Activated CD4-positive, alpha-beta T cell treated with anti-CD3 and anti-CD28 coated beads, Interleukin-2, amount 50 U/mL, for 48 hours (primary cell): ENCODE results near the gene LIG1.
A peak's percentile ranks its signal among the peaks of the same experiment; 100 is the strongest.

Source experiments
- DNase-seq, 2 experiments: peaks; one replicate each; pipeline ENCODE4 v3.0.0-alpha.2; 2020

Gene LIG1

GRCh38 chr19:48181505-48181904 lies 11.4 kb upstream of the LIG1 start:
- DNase-seq = no peak

GRCh38 chr19:48176226-48176625 lies 6.1 kb upstream of the LIG1 start:
- no peak for DNase-seq

- DNase-seq = no peak
Measured at GRCh38 chr19:48175578-48175977, 5.4 kb upstream of the LIG1 start.

DNA sequence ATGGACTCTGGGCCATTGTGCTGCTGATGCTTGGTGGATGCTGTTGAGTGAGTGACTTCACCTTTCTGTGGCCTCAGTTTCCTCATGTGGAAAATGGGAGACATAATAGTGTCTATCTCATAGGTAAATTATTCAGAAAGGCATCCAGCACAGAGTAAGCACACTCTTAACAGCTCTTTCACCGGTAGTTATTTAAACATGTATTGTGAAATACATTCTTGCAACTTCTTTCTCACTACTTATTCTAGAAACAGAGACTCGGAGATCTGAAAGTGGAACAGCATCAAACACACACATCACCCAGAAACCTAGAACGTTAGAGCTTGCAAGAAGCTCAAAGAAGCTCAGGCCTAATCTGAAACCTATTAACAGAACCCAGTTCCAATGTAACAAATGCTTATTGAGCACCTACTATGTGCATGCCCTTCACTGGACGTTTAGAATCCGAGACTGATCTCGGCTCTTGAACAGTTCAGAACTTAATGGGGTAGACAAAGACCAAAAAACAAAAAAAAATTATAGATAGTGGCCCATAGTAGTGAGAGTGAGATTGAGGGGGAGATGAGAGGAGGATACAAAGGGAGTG lies 4.4 kb upstream of the LIG1 start:
- DNase-seq = no peak

- no peak for DNase-seq
Measured at GRCh38 chr19:48171710-48172109, 1.6 kb upstream of the LIG1 start.

DNA sequence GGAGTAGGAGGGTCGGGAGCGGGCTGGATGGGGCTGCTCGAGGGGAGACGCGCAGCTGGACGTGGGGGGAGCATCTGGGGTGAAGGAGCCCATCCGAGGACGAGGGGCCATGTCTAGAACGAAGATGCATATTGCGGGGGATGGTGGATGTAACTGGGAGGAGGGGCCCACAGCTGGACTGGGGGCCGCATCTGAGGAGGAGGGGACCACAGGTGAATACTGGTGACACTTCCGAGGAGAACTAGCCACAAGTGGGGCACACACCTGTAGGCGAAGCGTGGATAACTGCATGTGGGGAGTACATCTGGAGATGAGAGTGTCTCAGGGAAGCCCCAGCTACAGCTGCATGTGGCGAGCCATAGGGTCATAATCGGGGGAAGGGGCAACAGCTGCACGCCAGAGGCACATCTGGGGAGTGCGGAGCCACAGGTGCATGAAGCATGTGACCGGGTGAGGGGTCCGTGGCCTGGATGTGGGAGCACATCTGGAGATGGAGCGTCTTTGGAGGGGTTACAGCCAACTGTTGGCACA lies 738 bp upstream of the LIG1 start:
- no peak for DNase-seq

DNA sequence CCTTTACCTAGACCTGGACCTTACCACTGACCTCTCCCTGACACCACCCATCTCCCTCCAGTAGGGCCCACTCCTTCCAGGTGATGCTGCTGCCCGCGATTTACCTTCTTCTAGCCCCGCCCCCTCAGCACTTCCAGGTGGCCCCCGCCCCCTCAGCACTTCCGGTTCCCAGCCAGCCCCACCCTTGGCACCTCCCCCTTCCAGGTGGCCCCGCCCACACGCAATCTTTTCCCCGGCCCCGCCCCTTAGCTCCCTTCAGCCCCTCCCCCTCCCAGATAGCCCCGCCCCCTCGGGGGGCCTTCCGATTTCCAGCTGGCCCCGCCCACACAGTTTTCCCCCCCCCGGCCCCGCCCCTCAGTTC lies 586 bp downstream of the LIG1 start:
- DNase-seq = peak; percentile 88 to 89

GRCh38 chr19:48168689-48169088 lies 1.5 kb downstream of the LIG1 start:
- DNase-seq = no peak

DNA sequence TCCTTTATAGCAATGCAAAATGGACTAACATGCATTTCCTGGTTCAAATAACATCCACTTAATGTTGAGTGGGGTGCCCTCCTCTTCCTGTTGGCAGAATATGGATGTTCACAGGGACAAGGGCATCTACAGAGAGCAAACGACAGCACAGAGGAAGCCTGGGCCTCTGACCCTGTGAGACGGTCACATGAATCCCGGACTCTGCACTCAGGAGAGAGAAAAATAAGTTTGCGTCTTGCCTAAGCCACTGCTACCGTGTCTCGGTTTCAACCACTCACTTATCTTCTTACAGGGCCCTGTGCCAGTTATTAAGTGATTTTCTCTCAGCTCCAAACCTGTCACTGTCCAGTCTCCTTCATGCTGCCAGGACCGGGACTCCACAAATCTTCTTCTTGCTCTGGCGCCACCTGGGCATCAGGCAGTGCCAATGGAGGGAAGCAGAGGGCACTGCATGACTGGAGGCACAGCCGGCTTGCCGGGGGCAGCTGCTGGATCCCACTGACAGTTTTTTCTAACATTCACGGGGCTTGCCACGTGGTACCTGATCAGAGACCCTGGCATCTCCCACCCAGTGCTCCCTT lies 11.8 kb downstream of the LIG1 start:
- no peak for DNase-seq

DNA sequence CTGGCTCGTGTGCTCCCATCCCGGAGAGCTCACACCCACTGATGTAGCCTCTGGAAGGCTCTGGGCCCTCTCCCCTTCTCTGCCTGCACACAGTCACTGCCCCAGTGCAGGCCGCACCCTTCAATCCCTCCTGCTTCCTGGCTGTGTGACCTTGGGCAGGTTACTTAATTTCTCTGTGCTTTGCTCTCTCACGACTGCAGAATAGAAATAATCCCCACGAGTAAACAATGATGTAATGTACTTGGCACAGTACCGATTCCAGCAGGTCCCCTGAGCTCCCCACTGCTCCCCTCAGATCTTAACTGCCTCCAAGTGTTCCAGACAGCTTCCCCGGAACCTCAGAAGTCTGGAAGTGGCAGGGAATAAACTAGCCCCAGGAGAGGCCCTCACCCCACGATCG lies 16.1 kb downstream of the LIG1 start:
- DNase-seq = no peak

DNA sequence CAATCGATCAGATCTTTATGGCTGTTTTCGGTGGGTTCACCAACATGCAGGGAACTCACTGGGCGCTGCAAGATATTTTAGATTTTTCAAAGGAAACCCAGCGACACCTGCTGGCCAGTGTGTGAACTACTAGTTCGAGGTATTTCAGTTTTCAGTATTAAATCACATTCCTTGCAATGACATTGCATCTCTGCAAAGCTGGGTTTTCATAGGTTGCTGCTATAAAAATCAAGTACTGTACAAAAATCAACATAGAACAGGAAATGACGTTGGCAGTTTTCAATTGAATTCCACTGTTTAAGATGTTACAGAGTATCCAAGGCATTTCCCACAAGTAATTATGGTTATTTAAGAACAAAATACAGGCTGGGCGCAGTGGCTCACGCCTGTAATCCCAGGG lies 17.6 kb downstream of the LIG1 start:
- peak; percentile 68 to 74 for DNase-seq

GRCh38 chr19:48149430-48149829 lies 20.7 kb downstream of the LIG1 start:
- DNase-seq = no peak

DNA sequence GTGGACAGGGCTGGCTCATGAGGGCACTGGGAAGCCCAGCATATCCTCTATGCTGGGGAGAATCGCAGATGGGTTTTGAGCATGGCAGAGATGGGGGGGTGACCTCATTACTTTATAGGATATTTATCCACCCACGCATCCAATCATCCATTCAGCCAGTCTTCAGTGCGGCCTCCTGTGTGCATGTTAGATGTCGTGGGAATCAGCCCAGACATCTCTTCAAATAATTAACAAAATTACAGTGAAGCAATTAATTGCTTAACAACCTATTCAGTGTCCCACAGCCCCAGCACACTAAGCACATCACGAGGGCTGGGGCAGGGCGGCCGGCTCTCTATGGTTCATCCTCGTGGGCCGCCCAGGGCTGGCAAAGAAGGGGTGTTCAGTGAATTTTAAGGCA lies 21.6 kb downstream of the LIG1 start:
- DNase-seq = no peak

DNA sequence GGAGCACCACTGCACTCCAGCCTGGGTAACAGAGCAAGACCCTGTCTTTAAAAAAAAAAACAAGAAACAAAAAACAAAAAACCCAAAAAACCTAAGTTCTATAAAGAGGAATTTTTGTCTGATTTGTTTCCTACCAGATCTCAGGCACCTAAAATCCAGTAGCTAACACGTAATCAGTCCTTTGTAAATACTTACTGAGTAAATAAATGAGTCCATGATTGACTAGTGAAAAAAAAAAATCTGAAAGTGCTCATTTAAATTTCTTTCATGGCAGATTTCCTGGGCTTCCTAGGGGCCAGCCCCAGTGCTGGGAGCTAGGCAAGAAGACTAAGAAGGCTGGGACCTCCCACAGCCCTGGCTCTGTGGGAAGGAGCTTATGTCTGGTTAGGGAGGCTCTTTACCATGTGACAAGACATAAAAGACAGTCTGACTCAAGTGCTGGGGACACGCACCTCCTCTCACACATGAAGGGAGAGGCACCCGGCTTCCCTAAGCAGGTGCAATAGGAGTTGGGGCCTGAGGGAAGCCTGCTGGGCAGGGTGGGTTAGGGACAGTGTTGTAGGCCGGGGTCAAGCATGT lies 22.5 kb downstream of the LIG1 start:
- no peak for DNase-seq

DNA sequence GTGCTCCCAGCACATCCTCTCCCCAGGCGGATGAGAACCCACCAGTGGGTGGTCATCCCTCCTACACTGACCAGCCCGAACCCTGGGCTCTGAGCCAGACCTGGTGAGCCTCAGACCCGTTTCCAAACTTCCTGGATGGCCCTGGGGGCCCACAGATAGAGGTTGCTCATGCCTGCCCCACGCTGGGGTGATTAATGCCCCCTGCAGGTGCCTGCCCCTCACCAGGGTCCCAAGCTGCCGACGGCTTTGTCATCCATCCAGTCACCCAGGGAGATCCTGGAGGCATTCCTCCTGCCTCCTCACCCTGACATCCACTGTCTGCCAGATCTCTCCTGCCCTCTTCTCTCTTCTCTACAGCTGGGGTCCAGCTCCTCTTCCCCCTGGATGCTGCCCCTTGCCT lies 31.1 kb downstream of the LIG1 start:
- DNase-seq = no peak

DNA sequence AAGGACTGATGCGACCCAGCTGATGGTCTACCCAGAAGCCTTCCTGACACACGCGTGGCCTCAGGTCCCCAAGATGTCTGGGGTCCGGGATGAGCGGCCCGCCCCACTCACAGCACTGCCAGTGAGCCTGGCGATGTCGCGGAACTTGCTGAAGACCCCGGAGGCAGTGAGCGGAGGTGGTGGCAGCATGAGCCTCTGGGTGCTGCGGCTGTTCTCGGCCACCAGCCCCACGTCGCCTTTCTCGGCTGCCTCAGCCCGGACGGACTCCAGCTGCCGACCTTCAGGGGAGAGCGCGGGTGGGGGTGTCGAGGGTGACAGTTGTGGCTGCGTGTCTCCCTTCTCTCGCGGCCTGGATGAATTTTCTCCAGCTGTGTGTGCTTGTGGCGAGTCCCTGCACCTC lies 32.7 kb downstream of the LIG1 start:
- no peak for DNase-seq

DNA sequence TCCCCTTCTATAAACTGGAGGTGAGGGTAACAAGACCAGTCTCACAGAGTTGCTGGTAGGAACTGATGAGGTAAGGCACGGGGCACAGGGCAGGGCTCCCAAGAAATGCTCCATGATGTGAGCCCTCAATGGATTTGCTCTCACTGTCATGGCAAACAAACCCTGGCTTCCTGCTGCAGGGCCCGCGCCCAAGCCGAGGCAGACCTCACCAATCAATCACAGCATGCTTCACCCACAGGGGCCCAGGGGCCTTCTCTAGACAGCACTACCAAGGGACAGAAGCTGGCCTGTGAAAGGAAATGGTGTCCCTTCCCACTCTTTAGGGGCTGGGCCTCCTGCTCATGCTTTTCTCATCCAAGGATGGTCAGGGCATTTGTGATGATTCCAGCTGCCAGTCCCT lies 33.6 kb downstream of the LIG1 start:
- no peak for DNase-seq

DNA sequence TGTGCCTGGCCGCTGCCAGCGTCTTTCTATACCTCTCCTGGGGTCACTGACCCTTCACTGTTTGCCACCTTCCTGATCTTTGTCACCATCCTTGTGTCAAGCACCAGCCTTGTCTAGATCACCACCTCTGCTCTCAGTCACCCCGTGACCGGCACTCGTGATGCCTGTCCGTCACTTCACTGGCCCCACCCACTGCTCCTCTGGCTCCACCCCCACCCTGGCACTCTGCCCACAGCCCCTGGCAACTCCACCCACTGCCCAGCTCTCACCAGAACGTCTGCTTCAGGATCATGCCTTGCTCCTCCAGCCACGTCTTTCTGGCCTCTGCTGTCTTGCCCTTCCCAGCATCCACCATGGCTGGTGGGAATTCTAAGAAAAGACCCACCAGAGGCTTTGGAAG lies 34.7 kb downstream of the LIG1 start:
- peak; percentile 30 to 36 for DNase-seq

DNA sequence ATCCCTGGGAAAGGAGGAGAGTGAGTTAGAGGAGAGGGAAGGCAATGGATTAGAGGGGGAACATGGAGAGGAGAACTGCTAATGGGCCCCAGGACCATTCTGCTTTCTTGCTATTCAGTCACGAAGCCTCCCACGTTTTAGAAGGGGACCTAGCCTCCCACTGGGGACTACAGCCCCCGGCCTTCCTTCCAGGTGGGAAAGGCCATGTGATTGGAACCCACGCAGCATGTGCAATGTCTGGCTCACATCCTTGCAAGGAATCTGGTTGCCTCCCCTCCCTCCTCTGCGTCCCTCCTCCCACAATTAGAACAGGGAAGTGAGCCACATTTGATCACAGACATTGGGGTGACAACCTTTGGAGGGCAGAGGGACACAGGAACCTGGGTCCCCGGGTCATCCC lies 37.0 kb downstream of the LIG1 start:
- DNase-seq = no peak

DNA sequence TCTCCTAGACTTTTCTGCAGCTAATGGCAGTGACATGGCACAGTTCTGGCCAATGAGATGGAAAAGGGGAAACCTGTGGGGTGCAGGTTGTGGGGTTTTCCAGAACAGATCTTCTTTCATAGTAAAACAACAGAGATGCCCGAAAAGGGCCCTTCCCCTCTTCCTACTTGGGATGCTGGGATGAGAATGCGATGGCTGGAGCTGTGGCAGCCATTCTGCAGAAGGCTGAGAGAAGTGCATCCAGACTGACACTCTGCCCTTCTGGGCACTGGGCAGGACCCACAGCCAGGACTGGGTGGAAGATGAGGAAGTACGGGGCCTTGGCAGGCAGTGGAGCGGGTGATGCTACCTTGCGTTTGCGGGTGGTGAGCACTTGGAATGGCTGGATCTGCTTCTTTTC lies 42.6 kb downstream of the LIG1 start:
- DNase-seq = no peak

DNA sequence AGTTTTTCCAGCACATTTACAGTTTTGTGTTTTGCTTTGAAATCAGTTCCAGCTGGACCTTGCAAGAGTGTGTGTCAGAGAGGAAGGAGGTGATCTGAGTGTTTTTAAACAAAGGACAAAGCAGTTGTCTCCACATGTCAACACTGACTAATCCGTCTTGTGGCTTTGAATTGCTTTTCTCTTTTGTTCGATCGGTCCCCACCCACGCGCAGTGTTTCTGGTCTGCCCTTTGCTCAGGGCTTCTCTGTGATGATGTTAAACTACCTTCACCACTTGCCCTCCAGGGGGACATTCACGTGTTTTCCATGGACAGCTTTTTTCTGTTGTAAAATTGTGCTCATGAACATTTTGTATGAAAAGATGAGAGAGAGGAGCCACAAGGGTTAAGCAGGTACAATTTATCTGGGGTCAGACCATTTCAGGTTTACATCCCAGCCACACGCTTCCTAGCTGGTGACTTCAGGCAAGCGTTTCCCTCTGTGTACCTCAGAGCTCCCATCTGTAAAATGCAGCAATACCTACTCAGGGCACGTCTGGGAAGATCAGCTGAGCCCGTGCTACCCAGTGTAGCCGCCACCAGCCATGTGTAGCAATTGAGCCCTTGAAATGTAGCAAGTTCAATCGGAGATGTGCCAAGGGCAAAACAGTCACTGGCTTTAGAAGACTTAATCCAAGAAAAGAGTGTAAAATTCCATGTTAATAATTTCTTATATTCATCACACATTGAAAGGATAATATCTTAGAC lies 46.1 kb downstream of the LIG1 start:
- DNase-seq = peak; percentile 54 to 70

DNA sequence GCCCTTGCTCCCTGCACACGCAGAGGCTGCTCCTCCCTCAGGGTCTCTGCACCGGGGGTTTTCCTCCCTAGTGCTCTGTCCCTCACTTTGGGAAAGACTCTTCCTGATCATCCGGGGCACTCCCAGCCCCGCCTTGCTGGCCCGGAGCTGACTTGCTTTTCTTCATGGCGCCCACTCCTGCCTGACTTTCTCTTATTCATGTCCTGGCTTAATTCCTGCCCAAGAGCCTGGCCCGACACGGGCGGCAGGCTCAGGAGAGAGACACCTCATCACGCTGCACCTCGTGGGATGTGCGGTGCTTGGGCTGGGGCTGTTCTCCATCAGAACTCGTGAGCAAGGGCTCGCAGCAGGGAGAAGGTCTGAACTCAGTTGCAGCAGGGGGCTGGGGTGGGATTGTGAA lies 47.7 kb downstream of the LIG1 start:
- DNase-seq = no peak

DNA sequence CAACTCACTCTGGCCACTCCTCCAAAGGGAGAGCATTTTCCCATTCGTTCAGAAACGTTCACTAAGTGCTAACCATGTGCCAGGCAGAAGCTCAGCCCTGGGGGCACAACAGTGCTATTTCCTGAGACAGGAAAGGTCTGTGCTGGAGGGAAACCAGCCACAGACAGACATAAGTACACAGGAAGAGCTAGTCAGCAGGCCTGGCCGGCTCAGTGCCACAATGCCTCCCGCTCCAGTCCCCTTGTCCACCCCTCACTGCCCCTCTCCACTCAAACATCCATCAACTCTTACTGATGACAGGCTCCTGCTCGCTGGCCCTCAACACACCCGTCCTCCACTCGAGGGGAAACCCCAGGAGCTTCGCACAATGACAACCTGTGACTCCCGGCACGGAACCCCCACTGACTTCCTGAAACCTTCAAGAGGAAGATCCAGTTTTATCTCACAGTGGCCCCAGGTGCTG lies 48.2 kb downstream of the LIG1 start:
- peak in 1 of 2 experiments; percentile 11 for DNase-seq

DNA sequence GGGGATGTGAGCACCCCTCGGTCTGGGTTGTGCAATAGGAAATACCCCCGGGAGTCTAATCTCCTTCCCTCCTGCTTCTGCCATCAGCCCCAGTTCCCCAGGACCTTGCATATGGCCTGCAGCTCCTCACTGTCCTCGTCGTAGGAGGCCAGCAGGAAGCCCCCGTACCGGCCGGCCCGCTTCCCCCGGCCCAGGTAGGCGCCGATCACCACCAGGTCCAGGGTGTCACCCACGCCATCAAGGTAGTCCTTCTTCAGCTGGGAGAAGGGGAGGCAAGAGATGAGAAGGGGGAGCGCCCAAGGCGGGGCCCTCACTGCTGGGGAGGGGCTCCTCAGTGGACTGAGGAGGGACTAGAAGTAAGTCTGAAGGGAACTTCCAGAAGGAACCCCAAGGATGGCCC lies 49.1 kb downstream of the LIG1 start:
- DNase-seq = no peak
